HG03066 (cell line): Measurements from ENCODE around the gene SLC9A6.
"Not testable (repeated sequence)": the region's sequence is repeated elsewhere in the genome, so short reads cannot be mapped to it uniquely, and the experiment has no call there.

Source experiments
- ATAC-seq: cut with Tn5 transposase; IDR thresholded peaks from one replicate; pipeline ENCODE4 v1.9.1; 2021; ENCODE audit warnings: low read depth; ENCODE audit not compliant: unreplicated experiment

The SLC9A6 gene

DNA sequence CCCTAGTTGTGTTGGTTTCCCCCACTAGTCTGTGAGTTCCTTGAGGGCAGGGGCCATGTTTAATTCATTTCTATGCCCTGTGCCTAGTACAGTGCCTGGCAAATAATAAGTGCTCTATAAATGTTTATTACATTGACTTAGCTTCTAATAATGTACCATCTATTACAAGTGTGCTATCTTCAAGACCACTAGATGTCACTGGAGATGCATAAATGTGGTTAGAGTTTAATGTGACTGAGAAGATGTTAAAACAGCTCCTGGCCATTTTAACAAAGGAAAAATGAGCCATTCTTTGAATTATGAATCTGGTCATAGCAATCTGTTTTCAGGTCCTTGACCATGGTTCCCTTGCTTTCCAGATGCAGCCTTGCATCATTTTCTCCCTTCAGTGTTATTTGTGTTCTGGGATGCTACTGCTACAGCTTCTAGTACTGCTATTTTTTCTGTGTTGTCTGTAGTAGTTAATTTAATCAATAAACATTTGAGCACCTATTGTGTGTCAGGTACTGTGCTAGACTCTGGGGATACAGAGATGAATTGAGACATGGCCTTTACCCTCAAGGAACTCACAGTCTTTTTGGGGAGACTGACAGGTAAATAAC, 43.2 kb downstream of the SLC9A6 start:
- ATAC-seq, result no peak

GRCh38 chrX:136029766-136030165, 44.5 kb downstream of the SLC9A6 start:
- no peak for ATAC-seq

- no peak for ATAC-seq
These were observed 45.3 kb downstream of the SLC9A6 start for GRCh38 chrX:136030303-136031191.

- no peak for ATAC-seq
These were observed 46.4 kb downstream of the SLC9A6 start for GRCh38 chrX:136031626-136032025.

- no peak for ATAC-seq
These were observed 47.1 kb downstream of the SLC9A6 start for GRCh38 chrX:136032370-136032769.

DNA sequence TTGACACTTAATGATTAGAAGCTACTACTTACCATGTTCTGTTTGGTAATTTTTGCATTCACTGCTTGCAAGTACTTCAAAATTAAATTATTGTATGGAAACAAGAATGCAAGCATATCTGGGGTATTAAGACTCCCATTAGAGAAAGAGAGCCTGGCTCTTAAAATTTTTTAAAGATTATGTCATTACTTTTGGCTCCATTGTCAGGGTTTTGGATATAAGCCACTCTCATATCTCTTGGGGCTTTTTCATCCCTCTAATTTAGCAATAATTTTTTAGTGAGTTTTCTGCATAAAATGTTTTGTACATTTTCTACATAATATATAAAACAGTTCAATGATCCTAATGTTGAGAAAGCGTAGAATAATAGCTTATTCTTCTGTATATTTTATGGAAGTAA, 49.4 kb downstream of the SLC9A6 start:
- ATAC-seq, result no peak

GRCh38 chrX:136035663-136036062, 50.4 kb downstream of the SLC9A6 start:
- no peak for ATAC-seq

GRCh38 chrX:136039485-136039884, 54.2 kb downstream of the SLC9A6 start:
- no peak for ATAC-seq

GRCh38 chrX:136039968-136040367, 54.7 kb downstream of the SLC9A6 start:
- no peak for ATAC-seq

- ATAC-seq, result no peak
These were observed 56.1 kb downstream of the SLC9A6 start for GRCh38 chrX:136041254-136041812.

- no peak for ATAC-seq
These were observed 59.8 kb downstream of the SLC9A6 start for GRCh38 chrX:136045008-136045407.

DNA sequence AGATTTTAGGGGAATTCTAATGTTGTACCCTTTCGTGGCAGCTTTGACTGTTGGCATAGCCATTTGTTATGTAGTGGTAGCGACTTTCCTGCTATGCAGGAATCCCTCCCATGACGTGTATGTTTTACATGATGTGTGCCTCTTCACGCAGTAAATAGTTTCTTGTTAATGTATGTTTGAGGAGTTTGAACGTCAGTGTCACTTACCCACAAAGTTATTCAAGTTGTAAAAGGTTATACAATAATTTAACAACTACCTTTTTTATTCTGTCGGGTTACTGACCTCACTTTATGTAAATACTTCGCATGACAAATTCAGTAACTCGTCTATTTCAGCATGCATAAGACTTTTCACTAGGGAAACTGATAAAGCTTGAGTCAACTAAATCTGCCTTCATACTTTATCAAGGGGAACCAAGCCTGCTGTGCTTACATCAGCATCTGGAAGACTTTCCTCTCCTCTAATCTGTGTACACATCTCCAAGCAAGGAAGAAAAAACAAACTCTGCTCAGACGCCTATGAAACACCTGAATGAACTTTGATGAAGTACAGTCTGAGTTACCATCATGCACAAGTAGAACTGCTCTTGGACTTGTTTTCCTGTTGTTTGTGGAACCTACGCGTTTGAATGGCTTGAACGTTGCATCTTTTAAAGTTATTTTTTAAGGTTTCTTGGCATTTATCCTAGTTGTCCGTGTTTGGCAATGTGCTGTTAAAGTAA, 61.2 kb downstream of the SLC9A6 start:
- ATAC-seq, result no peak

DNA sequence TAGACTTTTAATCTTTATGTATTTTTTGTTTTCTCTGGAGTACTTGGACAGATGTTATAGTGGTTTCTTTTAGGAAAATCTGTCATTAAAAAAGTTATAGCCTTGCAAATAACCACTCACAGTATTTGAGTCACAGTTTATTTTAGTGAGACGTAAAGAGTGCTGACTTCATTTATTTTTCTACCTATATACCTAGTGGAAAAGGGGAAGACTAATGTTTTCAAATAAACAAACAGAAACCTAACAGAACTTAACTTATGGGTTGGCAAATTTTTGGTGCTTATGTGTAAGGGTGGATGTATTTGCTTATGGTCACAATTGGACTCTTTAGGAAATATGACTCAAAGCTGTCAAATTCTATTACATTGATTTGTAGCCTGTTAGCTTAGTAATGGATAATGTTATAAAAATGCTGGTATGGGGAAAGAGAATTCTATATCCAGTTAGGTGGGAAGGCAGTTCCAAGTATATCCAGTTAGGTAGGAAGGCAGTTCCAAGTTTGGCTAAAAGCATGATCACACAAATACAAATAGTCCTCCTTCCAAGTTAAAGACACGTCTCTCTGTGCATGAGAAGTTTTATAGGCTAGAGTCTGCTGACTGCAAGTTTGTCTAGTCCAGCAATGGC, 61.9 kb downstream of the SLC9A6 start:
- no peak for ATAC-seq

- no peak for ATAC-seq
These were observed 62.7 kb downstream of the SLC9A6 start for GRCh38 chrX:136047969-136048368.

DNA sequence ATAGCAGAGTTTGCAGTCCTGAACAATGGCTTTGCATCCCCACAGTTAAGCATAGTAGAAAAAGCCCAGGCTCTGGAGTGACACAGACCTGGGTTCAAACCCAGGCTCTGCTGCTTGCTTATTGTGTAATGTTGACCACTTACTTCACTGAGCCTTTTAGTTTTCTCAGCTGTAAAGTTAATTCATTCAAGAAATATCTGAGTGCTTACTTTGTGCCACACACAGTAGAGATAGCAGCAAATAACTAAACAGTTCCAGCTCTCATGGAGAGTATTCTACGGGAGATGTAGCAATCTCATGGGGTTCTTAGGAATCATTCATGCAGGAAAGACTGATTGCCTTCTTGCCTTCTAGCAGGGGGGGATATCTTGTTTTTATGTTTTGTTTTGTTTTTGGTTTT, 63.2 kb downstream of the SLC9A6 start:
- ATAC-seq, result no peak

DNA sequence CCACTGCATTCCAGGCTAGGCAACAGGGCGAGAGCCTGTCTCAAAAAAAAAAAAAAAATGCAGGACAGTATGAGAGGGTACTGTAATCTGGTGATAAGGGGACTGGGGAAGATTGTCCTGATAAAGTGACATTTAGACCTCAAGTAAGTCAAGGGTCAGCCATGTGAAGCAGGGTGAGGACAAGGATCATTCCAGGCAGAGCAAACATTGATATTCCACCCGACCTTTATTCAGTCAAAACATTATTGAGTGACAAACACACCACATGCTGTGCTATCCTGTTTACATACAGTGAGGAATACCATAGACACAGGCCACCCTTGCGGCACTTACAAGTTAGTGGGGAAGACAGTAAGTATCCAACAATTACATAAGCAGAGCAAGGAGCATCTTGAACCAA, 64.4 kb downstream of the SLC9A6 start:
- no peak for ATAC-seq

- not testable (repeated sequence) for ATAC-seq
These were observed 65.6 kb downstream of the SLC9A6 start for GRCh38 chrX:136050875-136051274.

- ATAC-seq, result no peak
These were observed 66.4 kb downstream of the SLC9A6 start for GRCh38 chrX:136051611-136052010.

DNA sequence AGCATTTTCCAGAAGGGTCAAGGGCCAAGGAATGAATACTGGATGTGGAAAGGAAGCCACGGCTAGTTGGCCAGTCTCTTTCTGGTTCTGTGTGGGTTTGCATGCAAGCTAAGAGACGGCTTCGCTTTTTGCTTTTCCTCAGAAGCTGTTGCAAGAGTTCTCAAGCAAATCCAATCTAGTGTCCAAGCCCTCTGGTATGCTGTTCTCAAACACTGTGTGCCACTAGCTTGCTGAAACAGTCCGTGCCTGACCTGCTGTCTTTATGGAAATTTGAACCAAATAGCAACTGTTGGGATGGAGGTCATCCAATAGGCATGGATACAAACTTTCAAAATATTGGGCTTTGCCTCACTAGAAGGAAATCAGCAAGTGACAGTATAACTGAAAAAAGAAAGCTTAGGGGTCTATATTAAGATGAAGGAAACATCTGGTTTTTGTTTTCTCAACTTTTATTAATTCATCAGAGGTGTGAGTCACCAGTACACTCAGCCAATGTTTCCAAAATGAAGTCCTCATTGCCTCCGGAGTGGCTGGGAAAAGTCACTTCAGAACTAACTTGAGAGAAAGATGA, 70.5 kb downstream of the SLC9A6 start:
- no peak for ATAC-seq

- no peak for ATAC-seq
These were observed 72.3 kb downstream of the SLC9A6 start for GRCh38 chrX:136057567-136057966.
